ENCODE data around the gene POLRMT. TPM values are rescaled to one million over a fixed set of nuclear protein-coding genes. Genes with fewer than 3 reads are reported as not detected.

The POLRMT gene
- total RNA-seq, 4 donors from 2014 or later = 17.3 to 33.8 (median 30.1) TPM

- no peak for ATAC-seq (ENCODE audit: low FRiP score)
- TF ChIP-seq, protein P1, sequence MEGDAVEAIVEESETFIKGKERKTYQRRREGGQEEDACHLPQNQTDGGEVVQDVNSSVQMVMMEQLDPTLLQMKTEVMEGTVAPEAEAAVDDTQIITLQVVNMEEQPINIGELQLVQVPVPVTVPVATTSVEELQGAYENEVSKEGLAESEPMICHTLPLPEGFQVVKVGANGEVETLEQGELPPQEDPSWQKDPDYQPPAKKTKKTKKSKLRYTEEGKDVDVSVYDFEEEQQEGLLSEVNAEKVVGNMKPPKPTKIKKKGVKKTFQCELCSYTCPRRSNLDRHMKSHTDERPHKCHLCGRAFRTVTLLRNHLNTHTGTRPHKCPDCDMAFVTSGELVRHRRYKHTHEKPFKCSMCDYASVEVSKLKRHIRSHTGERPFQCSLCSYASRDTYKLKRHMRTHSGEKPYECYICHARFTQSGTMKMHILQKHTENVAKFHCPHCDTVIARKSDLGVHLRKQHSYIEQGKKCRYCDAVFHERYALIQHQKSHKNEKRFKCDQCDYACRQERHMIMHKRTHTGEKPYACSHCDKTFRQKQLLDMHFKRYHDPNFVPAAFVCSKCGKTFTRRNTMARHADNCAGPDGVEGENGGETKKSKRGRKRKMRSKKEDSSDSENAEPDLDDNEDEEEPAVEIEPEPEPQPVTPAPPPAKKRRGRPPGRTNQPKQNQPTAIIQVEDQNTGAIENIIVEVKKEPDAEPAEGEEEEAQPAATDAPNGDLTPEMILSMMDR (IDR thresholded peaks at IDR 0.05) = no peak
Observed at GRCh38 chr19:655691-656090, 22.4 kb upstream of the POLRMT start.

DNA sequence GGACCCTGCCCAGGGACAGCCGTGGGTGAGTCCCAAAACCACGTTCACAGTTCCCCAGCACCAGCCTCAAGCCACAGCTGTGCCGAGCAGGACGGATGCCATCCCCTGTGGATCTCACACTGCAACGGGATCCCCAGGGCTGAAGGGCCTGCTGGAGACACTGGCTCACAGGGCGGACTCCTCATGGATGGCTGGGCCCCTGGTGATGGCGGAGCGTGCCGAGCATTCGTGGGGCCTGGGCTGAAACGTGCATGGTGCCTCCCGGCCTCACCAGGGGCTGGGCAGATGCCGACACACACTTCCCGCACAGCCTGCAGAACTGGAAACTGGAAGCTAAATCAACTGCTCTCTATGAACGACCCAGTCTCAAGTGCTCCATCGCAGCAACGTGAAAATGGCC is 20.1 kb upstream of the POLRMT start:
- no peak for ATAC-seq (ENCODE audit: low FRiP score)
- no peak for DNase-seq (ENCODE audit: low spot score)
- TF ChIP-seq, protein P1 (IDR thresholded peaks at IDR 0.05) = no peak

More at GRCh38 chr19:655691-656090, 22.4 kb upstream of the POLRMT start:
- DNase-seq (ENCODE audit: low spot score) = no peak

DNA sequence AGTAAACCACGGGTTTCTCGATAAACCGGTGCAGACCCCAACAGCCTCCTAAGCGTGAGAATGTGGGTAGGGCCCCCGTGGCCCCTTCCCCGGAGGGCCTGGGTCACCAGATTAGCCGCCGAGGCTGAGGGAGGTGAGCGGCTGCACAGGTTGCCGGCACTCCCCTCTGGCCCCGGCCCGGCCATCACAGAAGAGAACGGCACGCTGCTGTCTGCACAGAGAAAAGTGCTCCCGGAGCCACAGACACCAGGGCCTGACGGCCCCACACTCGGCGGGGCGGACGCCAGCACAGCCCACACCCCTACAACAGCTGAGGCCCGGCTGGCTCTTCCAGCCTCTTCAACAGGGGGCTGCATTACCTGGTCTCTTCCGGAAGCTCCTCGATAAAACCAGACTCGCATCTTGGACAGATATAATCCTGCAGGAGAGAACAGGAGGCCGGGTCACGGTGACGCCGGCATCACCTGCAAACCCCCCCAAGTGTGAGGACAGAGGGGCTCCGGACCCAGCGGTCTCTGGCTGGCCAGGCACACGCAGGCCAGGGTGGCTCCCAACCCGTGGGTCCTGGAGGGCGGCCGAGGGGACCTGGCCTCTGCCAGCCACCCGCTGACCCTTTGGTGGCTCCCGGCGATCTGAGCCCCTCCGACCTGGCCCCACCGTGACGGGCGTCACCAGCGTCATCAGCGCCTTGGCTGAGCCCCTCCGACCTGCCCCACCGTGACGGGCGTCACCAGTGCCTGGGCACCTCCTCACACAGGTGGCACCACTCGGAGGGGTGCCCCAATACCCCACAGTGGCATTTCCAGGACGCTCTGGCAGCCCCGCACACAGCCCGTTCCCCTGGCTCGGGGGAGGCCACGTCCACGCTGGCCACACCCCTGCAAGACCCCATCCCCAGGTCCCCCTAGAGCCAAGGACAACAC is 19.4 kb upstream of the POLRMT start:
- ATAC-seq (ENCODE audit: low FRiP score) (no peak), DNase-seq (ENCODE audit: low spot score) (no peak)
- TF ChIP-seq, protein P1 (IDR thresholded peaks at IDR 0.05) = no peak

- TF ChIP-seq, protein P1 (IDR thresholded peaks at IDR 0.05) = no peak
- DNase-seq (ENCODE audit: low spot score) (no peak), ATAC-seq (ENCODE audit: low FRiP score) (no peak)
Observed at GRCh38 chr19:651991-652390, 18.7 kb upstream of the POLRMT start.

DNA sequence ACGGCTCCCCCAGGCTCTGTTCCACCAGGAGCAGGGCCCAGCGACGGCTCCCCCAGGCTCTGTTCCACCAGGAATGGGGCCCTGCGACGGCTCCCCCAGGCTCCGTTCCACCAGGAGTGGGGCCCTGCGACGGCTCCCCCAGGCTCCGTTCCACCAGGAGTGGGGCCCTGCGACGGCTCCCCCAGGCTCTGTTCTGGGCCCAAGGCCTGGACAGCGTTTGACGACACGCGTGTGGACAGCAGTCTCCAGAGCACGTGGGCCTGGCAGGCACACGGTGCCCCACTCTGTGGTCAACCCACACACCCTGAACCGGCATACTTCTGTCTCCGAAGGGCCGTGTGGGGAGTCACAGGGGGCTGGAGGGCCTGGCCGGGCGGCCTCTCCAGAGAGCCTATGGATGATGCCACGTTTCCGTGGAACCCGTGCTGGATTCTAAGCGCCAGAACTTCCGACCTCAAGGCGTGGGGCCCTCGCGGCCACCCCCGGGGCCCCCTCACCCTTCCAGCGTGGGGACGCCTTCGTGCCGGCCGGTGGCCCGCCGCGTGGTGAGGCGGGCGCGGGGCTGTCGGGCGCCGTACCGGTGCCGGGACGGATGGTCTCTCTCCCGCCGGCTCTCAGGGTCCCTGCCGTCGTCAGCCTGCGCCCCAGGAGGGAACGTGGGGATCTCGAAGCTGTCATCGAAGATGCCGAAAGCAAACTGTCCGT is 17.9 kb upstream of the POLRMT start:
- no peak for ATAC-seq (ENCODE audit: low FRiP score)
- TF ChIP-seq, protein P1 (IDR thresholded peaks at IDR 0.05) = no peak
- no peak for DNase-seq (ENCODE audit: low spot score)

GRCh38 chr19:650121-650520 is 16.8 kb upstream of the POLRMT start:
- DNase-seq (ENCODE audit: low spot score) (no peak), ATAC-seq (ENCODE audit: low FRiP score) (no peak)
- TF ChIP-seq, protein P1 (IDR thresholded peaks at IDR 0.05) = no peak

Data from omental fat pad (tissue), 4 donors.